Measurements from ENCODE around the gene MYG1. TPM values are rescaled to one million over a fixed set of nuclear protein-coding genes. Genes with fewer than 3 reads are reported as not detected.

MYG1 gene
- total and polyA plus RNA-seq, 2 of the 4 experiments (the other 2 are of a cell fraction): 49.8 to 63.7 TPM

- no peak overlapping the region for H2BK20ac ChIP-seq (ENCODE audit: low read depth, low read length)
- peak overlapping the region; percentile 66 for H3K4ac ChIP-seq (ENCODE audit: low read depth, low read length)
- H3K14ac ChIP-seq (replicated peaks; ENCODE audit: low read depth, low read length): no peak overlapping the region
- no peak overlapping the region for H2BK5ac ChIP-seq (ENCODE audit: low read depth, low read length, poor library complexity, severe bottlenecking)
- H3K56ac ChIP-seq (ENCODE audit: extremely low read depth, insufficient read depth, low read length): no peak overlapping the region
- CTCF ChIA-PET: no interaction called here
- H4K91ac ChIP-seq (ENCODE audit: insufficient read depth, low read depth, low read length): no peak overlapping the region
- no peak for ATAC-seq (ENCODE audit: low read depth)
- no peak overlapping the region for H2AFZ ChIP-seq (replicated peaks; ENCODE audit: low read length, poor library complexity)
- dilution Hi-C loops (cut with HindIII; ENCODE audit: low sequenced_read_pairs, unreplicated experiment): no loop called here
- H3K4me3 ChIP-seq (ENCODE audit: insufficient read depth, low read depth, low read length): no peak overlapping the region
- peak overlapping the region; percentile 83; the same call in 1 of the 2 replicates for H3K4me2 ChIP-seq (ENCODE audit: low read depth, low read length)
- H2AK5ac ChIP-seq (ENCODE audit: low read depth, low read length): peak overlapping the region; percentile 87; the same call in 1 of the 2 replicates
- no peak overlapping the region for H2BK15ac ChIP-seq (ENCODE audit: low read depth, low read length)
- 0 out of 4 replicates have a peak overlapping the region, but pooled peaks of 1 of the 2 experiments have one; percentile 68 for H4K8ac ChIP-seq (ENCODE audit: low read depth in 2 of 2, low read length in 2 of 2)
- no peak overlapping the region for H3K9ac ChIP-seq (ENCODE audit: low read depth, low read length)
- H3K9me1 ChIP-seq (ENCODE audit: insufficient read depth, low read length): peaks cover 19% of the 10 kb centered on the region
- H4K20me1 ChIP-seq (ENCODE audit: insufficient read depth, low read length): no peaks in the 10 kb centered on the region; the same call in 1 of the 2 replicates
- TF ChIP-seq RFX5 (IDR thresholded peaks at IDR 0.05; ENCODE audit: low read depth, low read length) (no peak), RCOR1 (IDR thresholded peaks at IDR 0.05; ENCODE audit: insufficient replicate concordance, low read length) (no peak), MXI1 (IDR thresholded peaks at IDR 0.05; ENCODE audit: borderline replicate concordance, low read depth, low read length) (no peak), NFE2L2 (IDR thresholded peaks at IDR 0.05; ENCODE audit: low read depth, low read length) (no peak), CHD1 (IDR thresholded peaks at IDR 0.05; ENCODE audit: low read depth, low read length) (no peak), MAFK (IDR thresholded peaks at IDR 0.05; ENCODE audit: low read depth, low read length) (no peak), CEBPB (IDR thresholded peaks at IDR 0.05; ENCODE audit: low read depth, low read length) (no peak)
- TF ChIP-seq, protein P1, sequence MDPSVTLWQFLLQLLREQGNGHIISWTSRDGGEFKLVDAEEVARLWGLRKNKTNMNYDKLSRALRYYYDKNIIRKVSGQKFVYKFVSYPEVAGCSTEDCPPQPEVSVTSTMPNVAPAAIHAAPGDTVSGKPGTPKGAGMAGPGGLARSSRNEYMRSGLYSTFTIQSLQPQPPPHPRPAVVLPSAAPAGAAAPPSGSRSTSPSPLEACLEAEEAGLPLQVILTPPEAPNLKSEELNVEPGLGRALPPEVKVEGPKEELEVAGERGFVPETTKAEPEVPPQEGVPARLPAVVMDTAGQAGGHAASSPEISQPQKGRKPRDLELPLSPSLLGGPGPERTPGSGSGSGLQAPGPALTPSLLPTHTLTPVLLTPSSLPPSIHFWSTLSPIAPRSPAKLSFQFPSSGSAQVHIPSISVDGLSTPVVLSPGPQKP (IDR thresholded peaks at IDR 0.05; ENCODE audit: borderline replicate concordance, low read depth, low read length): no peak
- H3K4me1 ChIP-seq (ENCODE audit: control insufficient read depth, insufficient read depth, low read length): peaks cover 11% of the 10 kb centered on the region
- H3K27ac ChIP-seq (ENCODE audit: insufficient read depth, low read length): peak overlapping the region; percentile 7; the same call in 1 of the 2 replicates
- H3K18ac ChIP-seq (ENCODE audit: low read depth, low read length): no peak overlapping the region
- 94% methylated on average over 9 of the region's 13 CpGs; no CpG with 5 or more reads in 1 of the 2 experiments for WGBS, 2 experiments (ENCODE audit: extremely low coverage in 2 of 2, insufficient read length in 1 of 2)
- no peaks in the 10 kb centered on the region for H3K9me3 ChIP-seq (ENCODE audit: control insufficient read depth, insufficient read depth, low read length)
- in situ Hi-C loops (cut with MboI; ENCODE audit: low sequenced_read_pairs): no loop called here
- H3K36me3 ChIP-seq (ENCODE audit: control insufficient read depth, insufficient read depth, low read length): peaks cover 16% of the 10 kb centered on the region
- intact Hi-C loops (cut with micrococcal nuclease): loop anchor here (2.0 kb wide), 1 partner anchor 40 kb away; no protein-coding TSS in a partner anchor
- no peaks in the 10 kb centered on the region for H3K27me3 ChIP-seq (ENCODE audit: control insufficient read depth, insufficient read depth, low read length)
- peak overlapping the region; percentile 95 for H2AK9ac ChIP-seq (replicated peaks; ENCODE audit: low read depth, low read length, poor library complexity)
- POLR2A ChIA-PET (ENCODE audit: unreplicated experiment): no interaction called here
- no TSS peak for BruUV-seq (replicated peaks)
- no peak overlapping the region for H2BK120ac ChIP-seq (ENCODE audit: low read depth, low read length)
- no peak for DNase-seq
- H3K23ac ChIP-seq (ENCODE audit: low read depth, low read length): no peak overlapping the region
- no peak overlapping the region for H4K5ac ChIP-seq (ENCODE audit: low read depth, low read length)
- H3K79me1 ChIP-seq (ENCODE audit: low read depth in 1 of 2, low read length in 2 of 2): peaks cover 27 to 39% of the 10 kb centered on the region in 2 experiments
Observed at GRCh38 chr12:53253298-53253697, 46.2 kb upstream of the MYG1 start.

Measured in IMR-90 (cell line).